ENCODE measurements around the gene RMRP.

DNA sequence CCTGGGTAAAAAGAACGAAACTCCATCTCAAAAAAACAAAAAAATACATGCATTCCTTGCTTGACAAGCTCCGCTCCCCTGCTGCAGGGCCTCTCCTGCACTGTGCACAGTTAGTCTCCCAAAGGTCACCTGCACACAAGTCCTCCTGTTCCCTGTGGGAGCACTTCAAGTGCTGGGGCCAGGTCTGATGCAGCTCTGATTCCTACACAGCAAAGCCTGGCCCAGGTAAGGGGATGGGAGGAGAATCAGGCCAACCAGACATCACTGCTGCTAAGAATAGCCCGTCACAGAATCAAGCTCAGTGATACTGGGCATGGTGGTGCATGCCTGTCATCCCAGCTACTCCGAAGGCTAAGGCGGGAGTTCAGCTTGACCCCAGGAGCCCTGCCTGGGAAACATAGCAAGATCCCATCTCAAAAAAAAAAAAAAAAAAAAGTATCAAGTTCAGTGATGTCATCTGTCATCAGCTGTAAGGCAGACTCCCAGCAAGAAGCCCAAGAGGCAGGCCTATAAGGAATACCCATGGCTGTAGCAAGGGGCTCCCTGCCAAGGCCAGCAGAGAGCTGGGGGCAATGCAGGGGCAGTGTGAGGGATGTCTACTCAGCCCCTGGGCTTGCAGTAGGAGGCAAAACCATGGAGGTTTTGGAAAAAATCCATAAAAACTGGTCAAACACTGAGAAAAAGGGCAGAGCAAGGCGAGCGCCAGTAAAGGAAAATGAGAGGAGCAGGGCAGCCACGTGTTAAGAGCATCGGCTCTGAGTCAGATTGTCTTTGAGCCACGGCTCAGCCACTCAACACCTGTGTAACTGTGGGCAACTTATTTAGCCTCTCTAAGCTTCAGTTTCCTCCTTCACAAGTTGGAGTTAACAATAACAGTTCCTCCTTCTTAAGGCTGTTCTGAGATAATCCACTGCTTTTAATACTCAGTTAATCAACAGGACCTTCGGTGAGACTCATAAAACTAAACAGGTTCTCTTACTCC lies 28.7 kb upstream of the RMRP start:
- TF ChIP-seq, protein P1, sequence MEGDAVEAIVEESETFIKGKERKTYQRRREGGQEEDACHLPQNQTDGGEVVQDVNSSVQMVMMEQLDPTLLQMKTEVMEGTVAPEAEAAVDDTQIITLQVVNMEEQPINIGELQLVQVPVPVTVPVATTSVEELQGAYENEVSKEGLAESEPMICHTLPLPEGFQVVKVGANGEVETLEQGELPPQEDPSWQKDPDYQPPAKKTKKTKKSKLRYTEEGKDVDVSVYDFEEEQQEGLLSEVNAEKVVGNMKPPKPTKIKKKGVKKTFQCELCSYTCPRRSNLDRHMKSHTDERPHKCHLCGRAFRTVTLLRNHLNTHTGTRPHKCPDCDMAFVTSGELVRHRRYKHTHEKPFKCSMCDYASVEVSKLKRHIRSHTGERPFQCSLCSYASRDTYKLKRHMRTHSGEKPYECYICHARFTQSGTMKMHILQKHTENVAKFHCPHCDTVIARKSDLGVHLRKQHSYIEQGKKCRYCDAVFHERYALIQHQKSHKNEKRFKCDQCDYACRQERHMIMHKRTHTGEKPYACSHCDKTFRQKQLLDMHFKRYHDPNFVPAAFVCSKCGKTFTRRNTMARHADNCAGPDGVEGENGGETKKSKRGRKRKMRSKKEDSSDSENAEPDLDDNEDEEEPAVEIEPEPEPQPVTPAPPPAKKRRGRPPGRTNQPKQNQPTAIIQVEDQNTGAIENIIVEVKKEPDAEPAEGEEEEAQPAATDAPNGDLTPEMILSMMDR (IDR thresholded peaks at IDR 0.05; ENCODE audit: low read length) = no peak
- TF ChIP-seq EZH2 (optimal IDR thresholded peaks at IDR 0.05; ENCODE audit: low read depth, low read length) (no peak), EZH2phosphoT487 (IDR thresholded peaks at IDR 0.05; ENCODE audit: low read length) (no peak)
